Activated CD8-positive, alpha-beta memory T cell treated with anti-CD3 and anti-CD28 coated beads, Interleukin-2, amount 50 U/mL, for 1 hour (primary cell): ENCODE measurements around the gene TPM2.
A peak's percentile ranks its signal among the peaks of the same experiment; 100 is the strongest.

ENCODE experiments used
- DNase-seq: peaks from one replicate; pipeline ENCODE4 v3.0.0-alpha.2; 2020; ENCODE audit errors: extremely low read depth

The TPM2 gene

DNA sequence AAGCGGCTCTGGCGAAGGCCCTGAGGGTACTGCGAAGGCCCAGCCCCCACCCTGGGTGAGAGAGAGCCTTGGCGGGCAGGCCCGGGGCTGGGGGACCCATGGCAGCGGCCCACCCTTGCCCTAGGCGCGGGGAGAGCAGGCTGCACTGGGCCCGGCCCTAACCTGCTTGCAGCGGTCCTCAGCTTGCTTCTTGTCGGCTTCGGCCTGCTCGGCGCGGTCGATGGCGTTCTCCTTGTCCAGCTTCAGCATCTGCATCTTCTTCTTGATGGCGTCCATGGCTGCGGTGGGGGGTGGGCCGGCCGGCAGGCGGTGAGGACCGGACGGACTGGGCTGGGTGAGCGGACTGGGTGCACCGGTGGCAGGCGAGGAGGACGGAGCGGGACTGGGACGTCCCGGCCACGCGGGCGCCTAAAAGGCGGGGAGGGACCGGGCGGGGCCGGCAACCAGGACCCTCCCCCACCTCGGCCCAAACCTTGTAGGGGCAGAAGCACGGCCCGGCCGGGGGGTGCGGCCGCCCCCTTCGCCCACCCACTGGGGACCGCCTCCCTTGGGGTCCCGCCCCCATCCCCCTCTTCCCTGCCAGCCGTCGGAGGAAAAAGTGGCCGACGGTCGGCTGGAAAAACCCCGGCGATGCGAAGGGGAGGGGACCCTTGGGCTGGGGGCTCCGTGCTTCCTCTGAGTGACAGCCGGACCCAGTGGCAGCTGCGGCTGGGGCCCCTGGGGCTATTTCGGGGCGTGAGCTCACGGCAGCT is at the start of gene TPM2:
Gene TPM2 (minus strand): TSS at position 384 of the 752 bp plus-strand sequence. CDS start 108 bp downstream, at position 276.
- DNase-seq: no peak

DNA sequence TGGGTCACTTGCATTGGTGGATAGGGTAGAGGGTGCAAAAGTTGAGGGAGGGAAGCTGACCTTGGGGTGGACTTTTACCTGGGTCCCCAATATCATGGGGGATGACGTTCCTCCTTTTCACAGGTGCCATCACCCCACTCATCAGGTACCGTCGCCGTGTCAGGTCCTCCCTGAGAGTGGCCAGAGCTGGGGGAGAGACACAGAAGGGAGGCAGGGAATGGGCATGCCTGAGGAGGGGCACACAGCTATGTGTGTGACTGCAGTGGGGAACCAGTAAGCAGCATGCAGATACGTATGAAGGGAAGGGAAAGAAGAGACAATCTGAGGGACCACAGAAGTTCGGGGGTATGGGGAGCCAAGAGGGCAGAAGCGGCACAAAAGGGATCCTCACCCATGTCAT is 49.2 kb upstream of the TPM2 start:
- DNase-seq: no peak

DNA sequence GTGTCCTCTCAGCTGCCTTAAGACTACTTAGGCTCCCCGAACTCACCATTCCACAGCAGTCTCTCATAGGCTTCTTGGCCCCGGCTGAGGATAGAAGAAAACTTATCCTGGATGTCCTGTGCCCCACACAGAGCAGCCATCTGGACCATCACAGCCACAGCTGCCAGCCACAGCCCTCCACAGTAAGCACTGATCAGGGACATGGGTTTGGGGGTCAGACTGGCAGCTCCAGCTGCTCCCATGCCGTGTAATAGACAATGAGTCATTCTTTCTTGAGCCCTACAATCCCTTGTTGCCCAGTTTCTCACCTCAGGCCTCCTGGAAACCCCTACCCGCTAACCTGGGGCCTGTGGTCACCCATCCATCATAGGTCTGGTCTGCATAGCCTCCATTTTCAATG is 48.5 kb upstream of the TPM2 start:
- DNase-seq: no peak

DNA sequence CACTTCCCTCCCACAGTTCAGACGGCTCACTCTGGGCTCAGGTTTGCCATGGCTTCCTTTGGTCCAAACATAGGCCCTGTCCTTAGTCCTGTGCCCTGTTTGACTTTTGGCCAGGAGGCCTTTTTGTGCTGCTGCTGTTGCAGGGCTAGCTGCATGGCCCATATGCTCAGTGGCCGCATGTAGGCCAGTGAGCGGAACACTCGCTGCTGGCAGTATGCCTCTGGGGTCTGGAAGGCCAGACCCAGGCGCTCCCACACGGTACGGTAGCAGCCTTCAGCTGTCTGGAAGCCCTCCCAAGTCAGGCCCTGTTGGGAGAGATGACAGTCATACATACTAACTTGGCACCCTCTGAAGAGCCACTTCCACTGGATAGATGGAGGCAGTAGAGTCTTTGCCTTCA is 47.4 kb upstream of the TPM2 start:
- no peak for DNase-seq

DNA sequence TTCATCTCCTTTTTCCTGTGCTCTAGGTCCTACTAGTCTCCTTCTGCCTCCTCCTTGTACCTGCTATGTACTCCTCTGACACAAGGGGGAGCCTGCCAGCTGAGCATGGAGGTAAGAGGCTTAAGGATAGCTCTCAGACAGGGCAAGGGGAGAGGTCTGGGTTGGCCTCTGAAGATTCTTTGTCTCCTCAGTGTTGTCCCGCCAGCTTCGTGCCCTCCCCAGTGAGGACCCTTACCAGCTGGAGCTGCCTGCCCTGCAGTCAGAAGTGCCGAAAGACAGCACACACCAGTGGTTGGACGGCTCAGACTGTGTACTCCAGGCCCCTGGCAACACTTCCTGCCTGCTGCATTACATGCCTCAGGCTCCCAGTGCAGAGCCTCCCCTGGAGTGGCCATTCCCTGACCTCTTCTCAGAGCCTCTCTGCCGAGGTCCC is 46.5 kb upstream of the TPM2 start:
- peak; percentile 34 for DNase-seq

DNA sequence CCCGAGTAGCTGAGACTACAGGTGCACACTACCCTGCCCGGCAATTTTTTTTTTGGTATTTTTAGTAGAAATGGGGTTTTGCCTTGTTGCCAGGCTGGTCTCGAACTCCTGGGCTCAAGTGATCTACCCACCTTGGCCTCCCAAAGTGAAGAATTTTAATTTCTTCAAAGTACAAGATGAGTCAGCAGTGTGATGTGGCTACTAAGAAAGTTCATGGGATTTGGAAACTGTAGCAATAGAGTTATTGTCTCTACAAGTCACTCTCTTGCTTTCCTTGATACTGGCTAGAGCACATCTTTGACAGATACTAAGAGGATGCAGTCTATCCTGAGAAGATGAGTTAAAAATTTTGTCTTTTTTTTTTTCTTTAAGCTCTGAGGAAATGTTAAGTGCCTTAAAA is 44.4 kb upstream of the TPM2 start:
- DNase-seq: no peak

DNA sequence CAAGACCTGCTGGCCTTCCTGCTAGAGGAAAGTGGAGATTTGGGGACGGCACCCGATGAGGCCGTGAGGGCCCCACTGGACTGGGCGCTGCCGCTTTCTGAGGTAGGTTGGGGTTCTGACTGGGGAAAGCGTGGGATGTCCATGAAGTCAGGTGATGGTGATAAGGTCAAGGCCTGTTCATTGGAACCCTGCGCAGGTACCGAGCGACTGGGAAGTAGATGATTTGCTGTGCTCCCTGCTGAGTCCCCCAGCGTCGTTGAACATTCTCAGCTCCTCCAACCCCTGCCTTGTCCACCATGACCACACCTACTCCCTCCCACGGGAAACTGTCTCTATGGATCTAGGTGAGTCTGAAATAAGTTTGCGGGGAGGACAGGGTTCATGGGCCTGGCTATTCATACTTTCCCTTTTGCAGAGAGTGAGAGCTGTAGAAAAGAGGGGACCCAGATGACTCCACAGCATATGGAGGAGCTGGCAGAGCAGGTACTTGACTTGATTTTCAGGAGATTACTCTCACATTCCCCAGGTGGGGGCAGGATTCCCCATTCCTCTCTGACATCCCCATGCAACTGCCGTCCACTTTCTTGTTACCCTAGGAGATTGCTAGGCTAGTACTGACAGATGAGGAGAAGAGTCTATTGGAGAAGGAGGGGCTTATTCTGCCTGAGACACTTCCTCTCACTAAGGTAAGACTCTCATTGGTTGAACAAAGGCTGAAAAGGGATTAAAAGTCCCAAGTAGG is 43.2 kb upstream of the TPM2 start:
- DNase-seq: no peak

DNA sequence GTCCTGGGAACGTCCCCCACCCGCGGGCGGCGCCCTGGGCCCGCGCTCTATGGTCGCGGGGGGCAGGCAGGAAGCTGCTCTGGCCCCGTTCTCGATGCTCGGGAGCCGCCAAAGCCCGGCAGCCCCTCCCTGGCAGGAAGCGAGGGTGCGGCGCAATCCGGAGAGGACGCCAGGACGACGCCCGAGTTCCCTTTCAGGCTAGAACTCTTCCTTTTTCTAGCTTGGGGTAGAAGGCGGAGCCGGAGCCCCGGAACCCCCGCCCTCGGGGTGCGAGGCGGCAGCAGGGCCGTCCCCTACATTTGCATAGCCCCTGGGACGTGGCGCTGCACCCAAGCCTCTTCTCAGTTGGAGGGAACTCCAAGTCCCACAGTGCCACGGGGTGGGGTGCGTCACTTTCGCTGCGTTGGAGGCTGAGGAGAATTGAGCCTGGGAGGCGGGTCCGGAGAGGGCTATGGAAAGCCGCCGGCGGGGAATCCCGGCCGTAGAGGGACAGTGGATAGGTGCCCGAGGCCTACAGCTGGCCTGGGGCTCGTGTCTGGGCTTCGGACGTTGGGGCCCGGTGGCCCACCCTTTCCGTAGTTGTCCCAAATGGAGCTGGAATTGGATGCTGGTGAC is 42.6 kb upstream of the TPM2 start, which contains the start of the genes CREB3 and TLN1:
Gene CREB3 (plus strand): TSS at position 482 of the 615 bp plus-strand sequence. CDS start 107 bp downstream, at position 589.
Gene TLN1 (minus strand): TSS at position 11 of the 615 bp plus-strand sequence. CDS start 6,501 bp downstream, outside the sequence.
- DNase-seq: peak; percentile 87

DNA sequence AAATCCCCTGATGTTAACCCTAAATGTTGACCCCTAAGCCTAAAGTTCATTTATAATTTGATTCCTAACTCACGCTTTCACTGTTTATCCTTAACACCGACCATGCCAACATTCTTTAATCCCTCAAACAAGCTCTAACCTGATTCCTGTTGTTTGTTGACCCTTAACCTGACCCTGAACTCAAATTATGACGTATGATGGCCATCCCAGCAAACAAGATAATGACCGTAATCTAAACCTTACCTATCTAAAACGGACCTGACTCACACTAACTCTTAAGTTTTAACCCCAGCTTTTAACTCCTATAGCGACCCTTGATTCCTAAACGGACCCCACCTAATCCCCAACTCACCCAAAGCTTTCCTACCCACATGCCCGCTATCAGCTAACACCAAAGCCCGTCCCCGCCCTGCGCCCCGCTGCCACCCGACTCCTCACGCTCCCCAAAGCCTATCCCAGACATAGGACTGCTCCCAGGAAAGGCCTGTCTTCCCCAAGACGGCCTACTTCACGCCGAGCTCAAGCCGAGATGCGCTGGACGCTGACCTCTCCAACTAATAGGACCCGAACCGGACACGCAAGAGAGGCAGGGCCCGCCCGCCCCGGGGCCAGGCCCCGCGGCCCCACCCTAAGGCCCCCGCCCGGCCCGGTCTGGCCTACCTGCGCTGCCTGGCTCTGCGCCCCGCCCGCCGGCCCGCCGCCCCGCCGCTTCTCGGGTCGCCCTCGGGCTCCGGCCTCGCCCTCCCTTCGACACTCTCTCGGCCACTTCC is 41.9 kb upstream of the TPM2 start:
- no peak for DNase-seq

DNA sequence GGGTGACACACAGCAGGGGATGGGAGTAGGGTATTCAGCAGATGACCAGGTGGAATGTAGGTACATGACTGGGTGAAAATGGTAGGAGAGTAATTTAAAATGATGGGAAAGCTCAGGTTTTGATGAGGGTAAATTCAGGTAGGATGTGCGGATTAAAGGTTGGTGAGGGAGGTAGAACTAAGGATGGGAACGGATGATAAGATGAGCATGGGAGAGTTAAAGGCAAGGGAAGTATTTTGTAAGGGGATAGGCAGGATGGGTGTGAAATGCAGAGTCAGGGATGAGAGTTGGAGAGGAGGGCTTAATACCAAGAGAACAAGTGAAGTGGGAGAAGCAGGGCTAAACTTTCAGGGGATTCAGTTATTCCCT is 40.7 kb upstream of the TPM2 start:
- DNase-seq: no peak

DNA sequence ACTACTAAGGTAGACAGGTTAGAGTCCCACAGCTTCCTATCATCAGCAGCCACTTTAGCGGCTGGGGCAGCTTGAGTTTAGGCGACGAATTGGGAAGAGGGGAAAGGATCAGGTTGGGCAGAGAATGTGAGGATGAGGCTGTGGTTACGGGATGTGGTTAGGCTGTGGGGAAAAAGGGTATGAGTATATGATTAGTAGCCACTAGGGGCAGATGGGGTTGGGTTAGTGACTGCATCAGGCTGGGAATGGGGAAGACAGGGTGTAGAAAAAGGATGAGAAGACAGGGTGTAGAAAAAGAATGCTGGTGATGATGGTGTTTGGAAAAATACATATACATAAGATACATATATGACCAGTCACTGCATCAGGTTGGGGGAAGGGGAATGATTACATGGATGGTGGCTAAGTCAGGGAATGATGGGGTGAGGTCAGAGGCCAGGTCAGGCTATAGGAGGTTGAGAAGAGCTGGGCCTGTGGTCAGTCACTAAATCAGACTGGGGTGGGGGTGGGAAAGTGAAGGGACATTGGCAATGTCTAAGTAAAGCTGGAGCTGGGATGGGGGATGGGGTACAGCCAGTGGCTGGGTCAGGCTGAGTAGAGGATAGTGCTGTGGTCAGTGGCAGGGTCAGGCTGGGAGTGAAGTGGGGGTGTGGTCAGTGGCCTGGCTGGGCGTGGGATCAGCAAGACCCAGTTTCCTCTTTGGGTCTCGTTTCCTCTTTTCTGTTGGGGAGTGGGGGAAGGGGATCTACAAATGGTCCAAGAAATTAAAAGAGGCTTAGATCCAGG is 40.2 kb upstream of the TPM2 start:
- DNase-seq: no peak

DNA sequence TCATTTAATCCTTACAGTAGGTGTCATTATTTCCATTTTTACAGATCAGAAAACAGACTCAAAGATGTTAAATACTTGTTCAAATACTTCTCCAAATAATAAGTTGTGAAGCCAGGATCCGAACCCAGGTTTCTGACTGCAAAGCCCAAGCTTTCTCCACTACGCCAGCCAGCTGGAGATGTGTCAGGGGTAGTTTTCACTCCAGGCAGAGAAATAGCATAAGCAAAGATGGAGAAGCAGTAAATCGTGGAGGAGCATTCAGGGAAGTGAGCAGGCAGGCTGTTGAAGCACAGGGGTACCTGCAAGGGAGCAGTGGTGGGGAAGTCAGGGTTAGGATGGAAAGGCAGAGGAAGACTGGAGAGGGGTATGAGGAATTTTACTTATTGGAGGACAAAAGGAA is 39.4 kb upstream of the TPM2 start:
- no peak for DNase-seq

DNA sequence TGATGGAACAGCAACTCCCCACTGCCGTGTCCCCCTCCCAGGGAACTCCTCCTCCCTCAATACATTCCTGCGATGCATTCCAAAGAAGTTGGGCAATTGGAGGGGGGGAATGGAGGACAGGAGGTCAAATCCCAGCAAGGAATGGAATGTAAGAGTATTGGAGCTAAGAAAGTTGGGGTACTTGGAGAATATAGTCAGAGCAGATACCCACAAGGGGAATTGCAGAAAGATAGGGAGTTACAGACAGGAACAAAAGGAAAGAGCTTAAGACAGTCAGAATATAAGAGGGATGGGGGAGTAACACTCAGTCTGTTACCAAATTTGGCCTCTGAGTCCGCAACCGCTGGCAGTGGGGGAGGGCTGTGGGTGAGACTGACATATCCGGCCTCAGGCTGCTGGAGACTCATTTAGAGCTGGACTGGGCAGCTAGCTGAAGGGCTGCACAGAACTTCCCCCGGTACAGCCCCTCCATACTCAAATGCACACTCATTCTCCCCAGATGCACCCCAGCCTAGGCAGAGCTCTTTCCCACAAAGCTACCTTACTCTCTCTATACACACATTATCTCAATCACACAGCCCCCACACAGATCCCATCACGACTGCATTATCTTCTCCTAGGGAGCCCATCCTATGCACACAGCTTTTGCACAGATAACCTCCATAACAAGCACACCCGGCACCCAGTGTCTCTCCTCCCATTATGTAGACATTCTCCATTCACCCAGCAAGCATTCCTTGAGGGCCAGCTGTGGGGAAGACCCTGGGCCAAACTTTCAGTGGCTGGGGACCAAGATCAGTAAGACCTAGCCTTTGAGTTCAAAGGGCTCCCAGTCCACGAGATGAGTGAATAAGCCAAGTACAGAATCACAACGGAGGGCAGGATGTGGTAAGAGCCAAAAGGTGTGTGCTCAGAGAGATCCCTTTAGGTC is 38.6 kb upstream of the TPM2 start:
- DNase-seq: no peak

DNA sequence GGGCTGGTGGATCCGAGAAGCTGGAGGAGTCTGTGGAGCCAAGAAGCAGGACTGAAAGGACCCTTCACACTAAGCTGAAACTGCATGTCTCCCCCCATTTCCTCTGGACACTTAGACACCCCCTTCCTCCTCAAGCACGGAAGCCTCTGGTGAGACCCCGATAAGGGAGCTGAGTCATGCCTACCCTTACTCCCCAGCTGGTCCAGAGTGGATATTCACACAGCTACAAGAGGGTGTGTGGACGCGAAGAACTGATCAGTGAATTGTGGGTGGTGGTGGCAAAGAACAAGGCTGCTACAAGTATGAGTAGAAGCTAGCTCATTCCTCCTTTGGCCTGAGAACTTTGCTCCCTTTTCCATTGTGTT is 37.9 kb upstream of the TPM2 start:
- no peak for DNase-seq

DNA sequence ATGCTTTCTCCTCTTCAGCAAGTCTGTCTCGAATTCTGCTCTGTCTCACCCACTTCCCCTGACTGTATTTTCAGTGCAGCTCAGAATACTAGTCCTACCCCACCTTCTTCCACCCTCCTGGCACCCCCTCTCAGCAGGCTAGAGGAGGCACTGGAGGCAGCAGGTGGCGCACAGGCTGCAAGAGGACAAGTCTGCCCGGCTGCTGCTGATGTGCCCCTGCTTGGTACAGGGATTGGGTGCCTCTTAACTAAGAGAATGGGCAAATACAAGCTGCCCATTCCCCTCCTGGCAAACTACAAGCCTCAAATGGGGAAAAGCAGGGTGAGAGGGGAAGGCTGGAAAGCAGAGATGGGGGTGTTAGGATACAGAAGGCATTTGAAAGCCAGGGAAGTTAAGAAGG is 37.2 kb upstream of the TPM2 start:
- DNase-seq: no peak

DNA sequence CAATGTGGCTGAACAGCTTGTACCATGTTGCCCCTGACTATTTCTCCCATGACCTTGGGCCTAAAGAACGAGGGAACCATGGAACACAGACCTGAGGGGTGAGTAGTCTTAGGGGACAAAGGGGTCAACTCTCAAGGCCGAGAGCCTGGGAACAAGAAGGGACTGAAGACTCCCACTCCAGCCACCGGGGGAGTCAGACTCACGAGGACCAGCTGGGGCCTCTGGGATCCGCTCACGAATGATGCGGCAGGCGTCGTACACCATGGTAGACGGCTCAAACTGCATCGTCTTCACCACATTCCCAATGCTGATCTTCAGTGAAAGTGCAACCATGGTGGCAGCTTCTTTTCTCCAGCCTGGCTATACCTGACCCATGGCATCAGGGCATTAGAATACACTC is 35.6 kb upstream of the TPM2 start:
- DNase-seq: no peak

DNA sequence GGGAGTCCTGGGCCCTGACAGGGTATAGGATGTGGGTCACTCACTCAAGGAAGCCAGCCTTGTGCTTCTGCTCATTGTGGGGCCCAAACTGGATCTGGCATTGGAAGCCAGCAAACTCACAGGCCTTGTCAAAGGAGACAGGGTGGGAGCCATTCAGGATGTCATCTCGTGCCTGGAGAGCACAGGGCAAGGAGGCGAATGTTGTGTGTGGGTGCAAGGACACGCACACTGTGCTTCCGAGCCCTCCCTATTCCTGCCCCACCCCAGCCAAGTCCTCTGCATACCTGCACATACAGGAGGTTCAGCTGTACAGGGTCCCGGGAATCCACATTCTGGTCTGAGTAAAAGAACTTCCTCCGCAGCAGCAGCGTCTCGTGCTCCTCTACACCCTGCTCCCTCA is 34.2 kb upstream of the TPM2 start:
- no peak for DNase-seq

DNA sequence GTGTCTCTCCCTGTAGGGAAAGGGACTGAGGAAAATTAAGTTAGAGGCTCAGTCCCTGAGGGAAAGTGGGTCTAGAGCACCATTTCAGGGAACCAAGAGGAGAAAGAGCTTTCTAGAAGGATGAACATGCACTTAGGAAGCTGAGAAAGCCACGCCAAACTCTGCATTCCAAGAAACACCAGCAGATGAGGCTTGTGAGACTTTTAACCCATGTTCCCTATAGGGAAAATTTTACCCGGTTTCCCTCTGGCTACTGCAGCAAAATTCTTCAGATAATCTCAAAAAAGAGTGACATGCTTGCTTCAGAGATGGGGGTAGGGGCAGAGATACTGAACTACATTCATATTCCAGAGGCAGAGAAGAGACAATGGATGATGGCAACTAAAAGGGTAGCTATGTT is 33.7 kb upstream of the TPM2 start:
- no peak for DNase-seq

DNA sequence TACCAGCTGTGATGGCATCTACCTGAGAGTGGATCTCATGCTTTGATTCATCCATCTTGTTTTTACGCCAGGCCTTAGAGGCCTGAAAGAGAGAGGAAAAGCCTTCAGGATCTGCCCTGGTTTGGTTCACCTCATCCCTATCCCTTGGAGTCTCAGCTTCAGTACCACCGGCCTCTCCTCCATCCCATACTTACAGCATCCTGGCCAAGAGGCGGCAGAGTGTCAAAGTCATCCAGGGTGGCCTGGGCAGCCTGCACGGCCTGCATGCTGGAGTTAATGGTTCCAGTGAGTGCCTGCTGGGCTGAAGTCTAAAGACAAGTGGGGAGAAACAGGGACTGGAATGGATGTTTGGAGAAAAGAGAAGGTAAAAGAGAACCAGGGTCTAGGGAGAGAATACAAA is 29.8 kb upstream of the TPM2 start:
- DNase-seq: no peak
